IMR-90 (cell line): ENCODE data around the gene MINDY3.

Experiments
- CEBPB ChIP-seq: IDR thresholded peaks from 2 replicates; pipeline ENCODE4 v1.6.1; 2012; ENCODE audit warnings: low read depth, low read length, improper control_type of control experiment
- CTCF ChIP-seq: conservative IDR thresholded peaks from 2 replicates; pipeline ENCODE4 v1.5.1; 2012; ENCODE audit warnings: mild to moderate bottlenecking, low read depth, low read length, improper control_type of control experiment
- FOS ChIP-seq: fragments of 150-350 bp; IDR thresholded peaks from 2 replicates; pipeline ENCODE4 v1.6.1; 2016; ENCODE audit warnings: low read depth, low read length
- MXI1 ChIP-seq: IDR thresholded peaks from 2 replicates; pipeline ENCODE4 v1.6.1; 2012; ENCODE audit warnings: low read depth, mild to moderate bottlenecking, low read length, moderate library complexity, borderline replicate concordance
- NFE2L2 ChIP-seq: fragments of 150-350 bp; IDR thresholded peaks from 2 replicates; pipeline ENCODE4 v1.6.1; 2016; ENCODE audit warnings: low read depth, mild to moderate bottlenecking, low read length
- POLR2A ChIP-seq: IDR thresholded peaks from 2 replicates; pipeline ENCODE4 v1.6.1; 2012; ENCODE audit warnings: mild to moderate bottlenecking, low read depth, low read length
- RAD21 ChIP-seq: IDR thresholded peaks from 2 replicates; pipeline ENCODE4 v1.6.1; 2012; ENCODE audit warnings: low read length, improper control_type of control experiment
- RCOR1 ChIP-seq: IDR thresholded peaks from 2 replicates; pipeline ENCODE4 v1.6.1; 2012; ENCODE audit warnings: mild to moderate bottlenecking, low read length, improper control_type of control experiment; ENCODE audit not compliant: insufficient replicate concordance
- RFX5 ChIP-seq: IDR thresholded peaks from 2 replicates; pipeline ENCODE4 v1.8.0; 2012; ENCODE audit warnings: low read depth, mild to moderate bottlenecking, low read length, moderate library complexity
- SMC3 ChIP-seq: fragments of 150-350 bp; IDR thresholded peaks from 2 replicates; pipeline ENCODE4 v1.6.1; 2016; ENCODE audit warnings: low read depth, mild to moderate bottlenecking, antibody characterized with exemption, low read length, moderate library complexity
- USF2 ChIP-seq: fragments of 150-350 bp; IDR thresholded peaks from 2 replicates; pipeline ENCODE4 v1.6.1; 2017; ENCODE audit warnings: mild to moderate bottlenecking, antibody characterized with exemption, low read length, low read depth
- TF ChIP-seq, protein P1 (sequence below): fragments of 150-350 bp; IDR thresholded peaks from 2 replicates; pipeline ENCODE4 v1.6.1; 2016; ENCODE audit warnings: low read depth, mild to moderate bottlenecking, low read length, moderate library complexity, borderline replicate concordance

DNA sequence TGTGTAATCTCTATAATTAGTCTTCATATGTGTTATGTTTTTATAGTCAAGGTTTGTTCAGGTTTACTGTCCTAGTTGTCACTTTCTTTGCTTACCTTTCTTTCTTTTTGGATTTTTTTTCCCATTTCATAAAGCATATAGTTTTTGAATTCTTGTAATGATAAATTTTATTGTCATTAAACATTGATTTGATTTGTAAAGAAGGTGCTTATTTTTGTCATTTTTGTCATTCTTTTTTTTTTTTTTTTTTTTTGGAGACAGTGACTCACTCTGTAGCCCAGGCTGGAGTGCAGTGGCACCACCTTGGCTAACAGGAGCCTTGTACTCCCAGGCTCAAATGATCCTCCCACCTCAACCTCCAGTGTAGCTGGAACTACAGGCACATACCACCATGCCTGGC lies 9.6 kb upstream of the MINDY3 start:
- TF ChIP-seq CTCF: no peak
- TF ChIP-seq POLR2A: no peak
- no peak for TF ChIP-seq USF2
- no peak for TF ChIP-seq MXI1
- no peak for TF ChIP-seq RAD21
- TF ChIP-seq SMC3: no peak
- TF ChIP-seq, protein P1, sequence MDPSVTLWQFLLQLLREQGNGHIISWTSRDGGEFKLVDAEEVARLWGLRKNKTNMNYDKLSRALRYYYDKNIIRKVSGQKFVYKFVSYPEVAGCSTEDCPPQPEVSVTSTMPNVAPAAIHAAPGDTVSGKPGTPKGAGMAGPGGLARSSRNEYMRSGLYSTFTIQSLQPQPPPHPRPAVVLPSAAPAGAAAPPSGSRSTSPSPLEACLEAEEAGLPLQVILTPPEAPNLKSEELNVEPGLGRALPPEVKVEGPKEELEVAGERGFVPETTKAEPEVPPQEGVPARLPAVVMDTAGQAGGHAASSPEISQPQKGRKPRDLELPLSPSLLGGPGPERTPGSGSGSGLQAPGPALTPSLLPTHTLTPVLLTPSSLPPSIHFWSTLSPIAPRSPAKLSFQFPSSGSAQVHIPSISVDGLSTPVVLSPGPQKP: no peak
- TF ChIP-seq NFE2L2: no peak
- no peak for TF ChIP-seq FOS
- TF ChIP-seq RFX5: no peak
- no peak for TF ChIP-seq RCOR1
- no peak for TF ChIP-seq CEBPB
